K562 (cell line): ENCODE results near the gene NEURL2. TPM values are rescaled to one million over a fixed set of nuclear protein-coding genes. Genes with fewer than 3 reads are reported as not detected.

Source experiments
- ATAC-seq: fragments of 200-7000 bp; cut with Tn5 transposase; 3 replicates; pipeline ENCODE4 v1.9.1; 2020; ENCODE audit warnings: moderate library complexity
- BruUV-seq: library from RNA; stranded (reverse); fragments of 400-500 nt; replicated peaks from 2 replicates; lab custom pipeline; 2021; lab: Mats Ljungman, UMichigan
- CTCF ChIA-PET: fragments of 300-600 bp; formaldehyde crosslinking; extraction: SDS; loops from one replicate; lab custom pipeline; 2021; ENCODE audit warnings: low intra/inter-chr PET ratio; lab: Yijun Ruan, JAX
- POLR2A ChIA-PET: fragments of 300-600, 350-650 bp; sonication (Branson Sonifier 250); formaldehyde crosslinking; extraction: SDS; loops from one replicate; lab custom pipeline; 2021; ENCODE audit warnings: antibody characterized with exemption, inconsistent platforms; lab: Yijun Ruan, JAX
- DNase-seq, 4 experiments: peaks; one replicate each; pipeline versions ENCODE4 v3.0.0 to v3.0.0-alpha.2; 2011 to 2018; ENCODE audit warnings: low spot score in 3 of 4, mixed read lengths in 3 of 4; ENCODE audit errors: extremely low read depth in 1 of 4
- FAIRE-seq: peaks from 2 replicates; lab custom pipeline; 2011; peaks lifted over from hg19 to GRCh38; lab: Jason Lieb, UNC
- H2AFZ ChIP-seq: 2 replicates; pipeline ENCODE4 v1.6.0; 2011; ENCODE audit warnings: low read depth, low read length, control low read depth, inconsistent platforms
- H3K27ac ChIP-seq: fragments of 200-600 bp; 3 replicates; pipeline ENCODE4 v1.8.0; 2011; ENCODE audit warnings: low read depth, mild to moderate bottlenecking, control low read depth, inconsistent platforms, low read length, moderate library complexity, mixed read lengths; ENCODE audit errors: extremely low read depth
- H3K27me3 ChIP-seq, 2 experiments: fragments of 300-600 bp in 1 of 2; 2 replicates in 1 of 2; 3 replicates in 1 of 2; pipeline versions ENCODE4 v1.6.0 to v1.8.0; 2011; ENCODE audit warnings: inconsistent platforms in 2 of 2, low read length in 2 of 2, mild to moderate bottlenecking in 1 of 2, mixed read lengths in 1 of 2, moderate library complexity in 1 of 2; ENCODE audit not compliant: control insufficient read depth in 2 of 2, insufficient read depth in 2 of 2
- H3K36me3 ChIP-seq: fragments of 300-600 bp; 3 replicates; pipeline ENCODE4 v1.8.0; 2011; ENCODE audit warnings: mild to moderate bottlenecking, low read length, inconsistent platforms; ENCODE audit not compliant: control insufficient read depth, insufficient read depth
- H3K4me1 ChIP-seq, 2 experiments: fragments of 200-600 bp in 1 of 2; replicated peaks in 1 of 2; 2 replicates in 1 of 2; 3 replicates in 1 of 2; pipeline versions ENCODE4 v1.5.1 to v1.8.0; 2011; ENCODE audit warnings: inconsistent platforms in 2 of 2, low read length in 2 of 2, mild to moderate bottlenecking in 1 of 2, mixed read lengths in 1 of 2, moderate library complexity in 1 of 2; ENCODE audit not compliant: control insufficient read depth in 2 of 2, insufficient read depth in 2 of 2
- H3K4me2 ChIP-seq: 2 replicates; pipeline ENCODE4 v1.6.1; 2011; ENCODE audit warnings: low read length, control low read depth, inconsistent platforms, mixed read lengths; ENCODE audit not compliant: insufficient read depth
- H3K4me3 ChIP-seq: fragments of 200-600 bp; sonication (generic), shearing (Covaris generic); 2 replicates; pipeline ENCODE4 v1.5.1; 2016; ENCODE audit warnings: control low read depth, inconsistent platforms
- H3K79me2 ChIP-seq: fragments of 200-600 bp; 3 replicates; pipeline ENCODE4 v1.8.0; 2011; ENCODE audit warnings: low read length, inconsistent platforms; ENCODE audit not compliant: control insufficient read depth, insufficient read depth
- H3K9ac ChIP-seq, 2 experiments: 2 replicates each; pipeline versions ENCODE4 v1.6.0 to v1.6.1; 2011; ENCODE audit warnings: low read depth in 2 of 2, low read length in 2 of 2, control low read depth in 1 of 2, inconsistent platforms in 1 of 2, mild to moderate bottlenecking in 1 of 2, mixed read lengths in 1 of 2; ENCODE audit not compliant: insufficient read depth in 1 of 2
- H3K9me1 ChIP-seq: one replicate; pipeline ENCODE4 v1.6.0; 2011; ENCODE audit warnings: inconsistent platforms, mild to moderate bottlenecking, low read length, moderate library complexity; ENCODE audit not compliant: control insufficient read depth, insufficient read depth
- H3K9me3 ChIP-seq: replicated peaks from 2 replicates; pipeline ENCODE4 v1.5.1; 2011; ENCODE audit warnings: low read depth, low read length, inconsistent platforms; ENCODE audit not compliant: control insufficient read depth, insufficient read depth
- H4K20me1 ChIP-seq: replicated peaks from 2 replicates; pipeline ENCODE4 v1.6.1; 2011; ENCODE audit warnings: low read length, inconsistent platforms, mixed read lengths; ENCODE audit not compliant: control insufficient read depth, insufficient read depth
- THRAP3 ChIP-seq: fragments of 450-650 bp; IDR thresholded peaks from 2 replicates; pipeline ENCODE4 v1.6.1; 2016; ENCODE audit warnings: mild to moderate bottlenecking, inconsistent platforms, borderline replicate concordance
- YBX1 ChIP-seq: fragments of 450-650 bp; IDR thresholded peaks from 2 replicates; pipeline ENCODE4 v1.7.1; 2016; ENCODE audit warnings: mild to moderate bottlenecking
- ZNF23 ChIP-seq: fragments of 250-450 bp; sonication (Bioruptor Pico); IDR thresholded peaks from 2 replicates; pipeline ENCODE4 v1.4.0; 2020; ENCODE audit warnings: mild to moderate bottlenecking
- WGBS: fragments of 100-300 bp; shearing (Covaris generic); methylation state at CpG from one replicate; pipeline ENCODE4 v1.1.6; 2016; ENCODE audit warnings: low coverage, mixed read lengths; ENCODE audit not compliant: insufficient coverage; ENCODE audit errors: missing lambda C conversion rate; 5-methylcytosine and 5-hydroxymethylcytosine counted together
- in situ Hi-C: fragments of 300-500 bp; cut with MboI; formaldehyde crosslinking; loops from 4 replicates; pipeline ENCODE4 v1.15.0; 2018; ENCODE audit warnings: inconsistent platforms, mixed read lengths
- intact Hi-C: fragments of 100-400 bp; cut with micrococcal nuclease; formaldehyde crosslinking; loops from 2 replicates; pipeline ENCODE4 v1.14.2; 2022
- polyA plus RNA-seq, 8 experiments: library from polyadenylated mRNA; depleted of rRNA in 4 of 8; stranded (reverse) in 5 of 8; unstranded in 3 of 8; fragments of >200 nt; fragmentation: Nextera tagmentation in 2 of 8; fragmentation: Illumina TruSeq in 1 of 8; extraction: Ambion mirVana in 2 of 8; extraction: Trizol in 1 of 8; gene quantifications; 2 replicates each; pipeline versions ENCODE4 v1.2.1 to v1.2.3, GENCODE V29; 2011 to 2014; ENCODE audit warnings: inconsistent platforms in 1 of 8, missing spikeins in 1 of 8
- total RNA-seq, 7 experiments: library from RNA; depleted of rRNA in 6 of 7; stranded (reverse); fragments of >200 nt in 6 of 7; fragmentation: Illumina TruSeq in 2 of 7; extraction: Trizol in 2 of 7; gene quantifications; 2 replicates each; pipeline versions ENCODE4 v1.2.1 to v1.2.3, GENCODE V29; 2011 to 2021; ENCODE audit warnings: low replicate concordance in 1 of 7
- TF ChIP-seq, protein P1 (sequence below): fragments of 250-450 bp; sonication (Bioruptor Pico); IDR thresholded peaks from 2 replicates; pipeline ENCODE4 v1.8.0; 2021; ENCODE audit warnings: mild to moderate bottlenecking, moderate library complexity

Gene NEURL2
- total and polyA plus RNA-seq, 9 of the 15 experiments (the other 6 are each of a cell fraction or from before 2014, with no cell fraction given), result 0.22 to 1.9 (median 0.50) TPM; not detected in 1

DNA sequence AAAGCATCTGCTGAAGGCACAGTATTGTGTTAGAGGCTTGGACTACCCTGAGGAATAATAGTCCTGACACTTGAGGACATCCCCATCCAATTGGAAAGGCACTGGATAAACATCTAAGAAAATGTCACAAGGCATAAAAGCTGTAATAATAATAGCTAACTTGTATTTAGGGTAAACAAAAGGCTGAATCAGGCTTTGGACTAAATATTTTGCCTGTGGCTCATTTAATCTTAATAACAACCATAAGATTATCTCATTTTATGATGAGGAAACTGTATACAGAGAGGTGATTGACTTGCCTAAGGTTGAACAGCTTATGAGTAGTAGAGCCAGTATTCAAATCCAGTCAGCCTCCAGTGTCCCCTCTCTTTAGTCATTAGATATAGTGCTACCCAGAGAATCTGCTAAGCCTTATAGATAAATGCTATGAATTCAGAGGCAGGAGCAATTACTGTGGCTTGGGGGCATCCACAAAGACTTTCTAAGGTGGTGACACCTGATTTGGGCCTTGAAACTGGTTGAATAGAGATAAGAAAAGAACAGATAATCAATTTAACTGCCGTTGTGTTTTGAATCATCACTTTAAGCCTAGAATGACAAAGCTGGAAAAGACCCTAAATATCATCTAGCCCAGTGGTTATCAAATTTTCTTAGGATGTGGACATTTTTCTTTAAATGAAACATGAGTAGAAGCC, 17.5 kb downstream of the NEURL2 start (continued):
- TF ChIP-seq, protein P1, sequence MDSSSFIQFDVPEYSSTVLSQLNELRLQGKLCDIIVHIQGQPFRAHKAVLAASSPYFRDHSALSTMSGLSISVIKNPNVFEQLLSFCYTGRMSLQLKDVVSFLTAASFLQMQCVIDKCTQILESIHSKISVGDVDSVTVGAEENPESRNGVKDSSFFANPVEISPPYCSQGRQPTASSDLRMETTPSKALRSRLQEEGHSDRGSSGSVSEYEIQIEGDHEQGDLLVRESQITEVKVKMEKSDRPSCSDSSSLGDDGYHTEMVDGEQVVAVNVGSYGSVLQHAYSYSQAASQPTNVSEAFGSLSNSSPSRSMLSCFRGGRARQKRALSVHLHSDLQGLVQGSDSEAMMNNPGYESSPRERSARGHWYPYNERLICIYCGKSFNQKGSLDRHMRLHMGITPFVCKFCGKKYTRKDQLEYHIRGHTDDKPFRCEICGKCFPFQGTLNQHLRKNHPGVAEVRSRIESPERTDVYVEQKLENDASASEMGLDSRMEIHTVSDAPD (CRISPR knock-in tag), result no peak
- no peak for TF ChIP-seq THRAP3

DNA sequence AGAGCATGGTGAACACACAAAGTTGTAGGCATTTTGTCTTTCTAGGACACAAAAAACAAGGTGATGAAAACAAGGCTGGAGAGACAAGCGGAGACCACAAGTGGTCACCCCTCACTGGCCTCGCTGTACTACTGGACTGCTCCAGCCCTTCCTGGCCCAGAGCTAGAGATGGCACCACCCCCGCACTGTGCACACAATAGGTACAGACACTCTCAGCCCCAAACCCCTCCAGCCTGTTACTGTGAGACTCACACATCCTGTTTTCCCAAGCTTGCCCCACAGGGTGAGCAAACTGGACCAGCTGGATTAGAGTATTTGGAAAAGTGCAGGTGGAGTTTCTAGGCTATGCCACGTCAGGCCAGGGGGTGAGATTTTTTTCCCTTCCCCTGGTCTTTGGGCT, 18.4 kb downstream of the NEURL2 start:
- no peaks in the 10 kb centered on the region for H3K9me3 ChIP-seq
- H4K20me1 ChIP-seq, result no peaks in the 10 kb centered on the region
- FAIRE-seq (no peak), DNase-seq (no peak), ATAC-seq (no peak)
- BruUV-seq, result no TSS peak
- H3K27me3 ChIP-seq, result no peaks in the 10 kb centered on the region
- H3K9me1 ChIP-seq, result no peaks in the 10 kb centered on the region
- ChIA-PET CTCF (no interaction called here), POLR2A (interaction anchor here (1.0 to 1.3 kb wide), 2 partner anchors 9 to 16 kb away, joined by 4 to 6 read pairs; partner anchors contain the start of genes ACOT8, ZSWIM1 and ZSWIM3)
- no peak overlapping the region for H3K4me3 ChIP-seq
- no peaks in the 10 kb centered on the region for H3K79me2 ChIP-seq
- peaks cover 10 to 11% of the 10 kb centered on the region in 2 experiments; a peak in 4 of 5 replicates for H3K4me1 ChIP-seq
- H2AFZ ChIP-seq, result no peak overlapping the region
- H3K27ac ChIP-seq, result no peak overlapping the region
- TF ChIP-seq YBX1 (no peak), ZNF23 (CRISPR knock-in tag) (no peak)
- intact Hi-C loops, result no loop called here
- no peak overlapping the region for H3K4me2 ChIP-seq
- in situ Hi-C loops, result no loop called here
- H3K36me3 ChIP-seq, result no peaks in the 10 kb centered on the region; the same call in 1 of the 3 replicates
- 81% methylated on average over 4 of the region's 4 CpGs for WGBS
- H3K9ac ChIP-seq, result no peak overlapping the region
